Neural cell (in vitro differentiated cells): ENCODE data around the gene CHTF18. TPM values are rescaled to one million over a fixed set of nuclear protein-coding genes. Genes with fewer than 3 reads are reported as not detected.

Source experiments
- H2AFZ ChIP-seq: fragments of 200-600, 300-800 bp; sonication (generic), shearing (Covaris generic); 2 replicates; pipeline ENCODE4 v1.6.0; 2014; ENCODE audit warnings: low read depth, mild to moderate bottlenecking, antibody characterized with exemption, low read length, moderate library complexity
- H3F3A ChIP-seq: fragments of 200-600 bp; shearing (Covaris generic); 2 replicates; pipeline ENCODE4 v1.6.1; 2016; ENCODE audit warnings: mild to moderate bottlenecking, moderate library complexity, mixed read lengths, antibody characterized with exemption, low read length; ENCODE audit not compliant: insufficient read depth, poor library complexity, severe bottlenecking
- H3K27ac ChIP-seq: fragments of 200-600, 300-800 bp; sonication (generic), shearing (Covaris generic); 2 replicates; pipeline ENCODE4 v1.5.1; 2014; ENCODE audit warnings: mild to moderate bottlenecking, low read length, moderate library complexity
- H3K27me3 ChIP-seq: fragments of 300-800, 200-600 bp; sonication (generic), shearing (Covaris generic); 2 replicates; pipeline ENCODE4 v1.6.0; 2014; ENCODE audit warnings: mild to moderate bottlenecking, low read depth, low read length, moderate library complexity; ENCODE audit not compliant: insufficient read depth
- H3K36me3 ChIP-seq: fragments of 300-800, 200-600 bp; sonication (generic), shearing (Covaris generic); 2 replicates; pipeline ENCODE4 v1.5.1; 2014; ENCODE audit warnings: mild to moderate bottlenecking, antibody characterized with exemption, low read length, moderate library complexity; ENCODE audit not compliant: insufficient read depth
- H3K4me2 ChIP-seq: fragments of 300-800, 200-600 bp; sonication (generic), shearing (Covaris generic); 2 replicates; pipeline ENCODE4 v1.6.0; 2014; ENCODE audit warnings: mild to moderate bottlenecking, low read length
- H3K4me3 ChIP-seq: fragments of 300-800, 200-600 bp; sonication (generic), shearing (Covaris generic); 2 replicates; pipeline ENCODE4 v1.5.1; 2014; ENCODE audit warnings: mild to moderate bottlenecking, low read length, moderate library complexity
- H3K79me2 ChIP-seq: fragments of 200-600 bp; shearing (Covaris generic); replicated peaks from 2 replicates; pipeline ENCODE4 v1.6.0; 2014; ENCODE audit warnings: mild to moderate bottlenecking, low read length, moderate library complexity; ENCODE audit not compliant: insufficient read depth
- H3K9ac ChIP-seq: fragments of 300-800, 200-600 bp; sonication (generic), shearing (Covaris generic); 2 replicates; pipeline ENCODE4 v1.6.1; 2016; ENCODE audit warnings: mild to moderate bottlenecking, low read length, mixed read lengths
- H3K9me2 ChIP-seq: fragments of 200-600 bp; shearing (Covaris generic); 2 replicates; pipeline ENCODE4 v1.6.1; 2016; ENCODE audit warnings: mild to moderate bottlenecking, low read length, mixed read lengths; ENCODE audit not compliant: insufficient read depth
- H3K9me3 ChIP-seq: fragments of 200-600, 300-800 bp; sonication (generic), shearing (Covaris generic); 2 replicates; pipeline ENCODE4 v1.6.1; 2016; ENCODE audit warnings: mild to moderate bottlenecking, mixed run types, low read length, moderate library complexity, mixed read lengths
- H4K20me1 ChIP-seq: fragments of 200-600 bp; shearing (Covaris generic); 2 replicates; pipeline ENCODE4 v1.6.1; 2016; ENCODE audit warnings: mild to moderate bottlenecking, mixed run types; ENCODE audit not compliant: insufficient read depth
- EP300 ChIP-seq: fragments of 450-650 bp; conservative IDR thresholded peaks from 2 replicates; pipeline ENCODE4 v1.6.1; 2014; ENCODE audit warnings: antibody characterized with exemption, mild to moderate bottlenecking, moderate library complexity; ENCODE audit not compliant: poor library complexity, severe bottlenecking
- EZH2 ChIP-seq: fragments of 200-600, 300-800 bp; shearing (Covaris generic), sonication (generic); IDR thresholded peaks from 2 replicates; pipeline ENCODE4 v1.6.1; 2014; ENCODE audit warnings: antibody characterized with exemption, low read length, borderline replicate concordance, mild to moderate bottlenecking; ENCODE audit not compliant: insufficient read depth, poor library complexity, severe bottlenecking
- MXI1 ChIP-seq: fragments of 450-650 bp; conservative IDR thresholded peaks from 2 replicates; pipeline ENCODE4 v1.6.1; 2014; ENCODE audit warnings: antibody characterized with exemption, mild to moderate bottlenecking; ENCODE audit not compliant: poor library complexity, severe bottlenecking
- POLR2AphosphoS5 ChIP-seq: IDR thresholded peaks from 2 replicates; pipeline ENCODE4 v1.6.1; 2012
- RAD21 ChIP-seq: fragments of 450-650 bp; conservative IDR thresholded peaks from 2 replicates; pipeline ENCODE4 v1.6.1; 2014; ENCODE audit warnings: antibody characterized with exemption, mild to moderate bottlenecking, moderate library complexity
- SMC3 ChIP-seq: fragments of 450-650 bp; conservative IDR thresholded peaks from 2 replicates; pipeline ENCODE4 v1.6.1; 2014; ENCODE audit warnings: antibody characterized with exemption, mild to moderate bottlenecking, moderate library complexity; ENCODE audit not compliant: poor library complexity
- TAF1 ChIP-seq: IDR thresholded peaks from 2 replicates; pipeline ENCODE4 v1.6.1; 2012; ENCODE audit warnings: low read depth
- polyA plus RNA-seq: library from polyadenylated mRNA; depleted of rRNA; stranded (reverse); fragments of >200 nt; gene quantifications from 2 replicates; pipeline ENCODE4 v1.2.3, GENCODE V29; 2014
- TF ChIP-seq, protein P1 (sequence below): fragments of 450-650 bp; IDR thresholded peaks from 2 replicates; pipeline ENCODE4 v1.5.1; 2014; ENCODE audit warnings: antibody characterized with exemption, mild to moderate bottlenecking, moderate library complexity; ENCODE audit not compliant: poor library complexity, severe bottlenecking
- TF ChIP-seq, protein P2 (sequence below): IDR thresholded peaks from 2 replicates; pipeline ENCODE4 v1.6.1; 2012; ENCODE audit warnings: borderline replicate concordance

The CHTF18 gene
- polyA plus RNA-seq, 1 donor from 2014 or later: 31.2 TPM

DNA sequence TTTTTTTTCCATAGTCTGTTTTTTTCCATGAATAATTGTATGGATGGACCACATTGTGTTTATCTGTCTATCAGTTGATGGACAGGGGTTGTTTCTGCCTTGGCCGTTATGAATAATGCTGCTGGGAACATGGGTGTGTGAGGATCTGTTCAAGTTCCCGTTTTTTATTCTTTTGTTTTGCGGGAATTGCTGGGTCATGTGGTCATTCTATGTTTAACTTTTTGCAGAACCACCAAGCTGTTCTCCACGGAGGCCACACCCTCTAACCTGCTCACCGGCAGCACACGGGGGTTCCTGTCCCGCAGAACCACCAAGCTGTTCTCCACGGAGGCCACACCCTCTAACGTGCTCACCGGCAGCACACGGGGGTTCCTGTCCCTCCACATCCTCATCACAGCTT, 33.8 kb upstream of the CHTF18 start:
- peaks cover 4% of the 10 kb centered on the region for H3K9me3 ChIP-seq
- H3K9me2 ChIP-seq: no peaks in the 10 kb centered on the region
- no peaks in the 10 kb centered on the region for H4K20me1 ChIP-seq
- H3K27me3 ChIP-seq: no peaks in the 10 kb centered on the region
- no peak overlapping the region for H3K27ac ChIP-seq
- no peak overlapping the region for H3K9ac ChIP-seq
- TF ChIP-seq, protein P1, sequence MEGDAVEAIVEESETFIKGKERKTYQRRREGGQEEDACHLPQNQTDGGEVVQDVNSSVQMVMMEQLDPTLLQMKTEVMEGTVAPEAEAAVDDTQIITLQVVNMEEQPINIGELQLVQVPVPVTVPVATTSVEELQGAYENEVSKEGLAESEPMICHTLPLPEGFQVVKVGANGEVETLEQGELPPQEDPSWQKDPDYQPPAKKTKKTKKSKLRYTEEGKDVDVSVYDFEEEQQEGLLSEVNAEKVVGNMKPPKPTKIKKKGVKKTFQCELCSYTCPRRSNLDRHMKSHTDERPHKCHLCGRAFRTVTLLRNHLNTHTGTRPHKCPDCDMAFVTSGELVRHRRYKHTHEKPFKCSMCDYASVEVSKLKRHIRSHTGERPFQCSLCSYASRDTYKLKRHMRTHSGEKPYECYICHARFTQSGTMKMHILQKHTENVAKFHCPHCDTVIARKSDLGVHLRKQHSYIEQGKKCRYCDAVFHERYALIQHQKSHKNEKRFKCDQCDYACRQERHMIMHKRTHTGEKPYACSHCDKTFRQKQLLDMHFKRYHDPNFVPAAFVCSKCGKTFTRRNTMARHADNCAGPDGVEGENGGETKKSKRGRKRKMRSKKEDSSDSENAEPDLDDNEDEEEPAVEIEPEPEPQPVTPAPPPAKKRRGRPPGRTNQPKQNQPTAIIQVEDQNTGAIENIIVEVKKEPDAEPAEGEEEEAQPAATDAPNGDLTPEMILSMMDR: no peak
- no peak for TF ChIP-seq TAF1
- TF ChIP-seq, protein P2, sequence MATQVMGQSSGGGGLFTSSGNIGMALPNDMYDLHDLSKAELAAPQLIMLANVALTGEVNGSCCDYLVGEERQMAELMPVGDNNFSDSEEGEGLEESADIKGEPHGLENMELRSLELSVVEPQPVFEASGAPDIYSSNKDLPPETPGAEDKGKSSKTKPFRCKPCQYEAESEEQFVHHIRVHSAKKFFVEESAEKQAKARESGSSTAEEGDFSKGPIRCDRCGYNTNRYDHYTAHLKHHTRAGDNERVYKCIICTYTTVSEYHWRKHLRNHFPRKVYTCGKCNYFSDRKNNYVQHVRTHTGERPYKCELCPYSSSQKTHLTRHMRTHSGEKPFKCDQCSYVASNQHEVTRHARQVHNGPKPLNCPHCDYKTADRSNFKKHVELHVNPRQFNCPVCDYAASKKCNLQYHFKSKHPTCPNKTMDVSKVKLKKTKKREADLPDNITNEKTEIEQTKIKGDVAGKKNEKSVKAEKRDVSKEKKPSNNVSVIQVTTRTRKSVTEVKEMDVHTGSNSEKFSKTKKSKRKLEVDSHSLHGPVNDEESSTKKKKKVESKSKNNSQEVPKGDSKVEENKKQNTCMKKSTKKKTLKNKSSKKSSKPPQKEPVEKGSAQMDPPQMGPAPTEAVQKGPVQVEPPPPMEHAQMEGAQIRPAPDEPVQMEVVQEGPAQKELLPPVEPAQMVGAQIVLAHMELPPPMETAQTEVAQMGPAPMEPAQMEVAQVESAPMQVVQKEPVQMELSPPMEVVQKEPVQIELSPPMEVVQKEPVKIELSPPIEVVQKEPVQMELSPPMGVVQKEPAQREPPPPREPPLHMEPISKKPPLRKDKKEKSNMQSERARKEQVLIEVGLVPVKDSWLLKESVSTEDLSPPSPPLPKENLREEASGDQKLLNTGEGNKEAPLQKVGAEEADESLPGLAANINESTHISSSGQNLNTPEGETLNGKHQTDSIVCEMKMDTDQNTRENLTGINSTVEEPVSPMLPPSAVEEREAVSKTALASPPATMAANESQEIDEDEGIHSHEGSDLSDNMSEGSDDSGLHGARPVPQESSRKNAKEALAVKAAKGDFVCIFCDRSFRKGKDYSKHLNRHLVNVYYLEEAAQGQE: no peak
- TF ChIP-seq POLR2AphosphoS5: no peak
- no peak for TF ChIP-seq EP300
- TF ChIP-seq MXI1: no peak
- no peak for TF ChIP-seq RAD21
- no peak for TF ChIP-seq SMC3
- no peak for TF ChIP-seq EZH2
- no peak overlapping the region for H3K4me3 ChIP-seq
- no peak overlapping the region for H2AFZ ChIP-seq
- no peak overlapping the region for H3K4me2 ChIP-seq
- no peaks in the 10 kb centered on the region for H3K36me3 ChIP-seq
- H3K79me2 ChIP-seq: no peaks in the 10 kb centered on the region
- no peaks in the 10 kb centered on the region for H3F3A ChIP-seq

DNA sequence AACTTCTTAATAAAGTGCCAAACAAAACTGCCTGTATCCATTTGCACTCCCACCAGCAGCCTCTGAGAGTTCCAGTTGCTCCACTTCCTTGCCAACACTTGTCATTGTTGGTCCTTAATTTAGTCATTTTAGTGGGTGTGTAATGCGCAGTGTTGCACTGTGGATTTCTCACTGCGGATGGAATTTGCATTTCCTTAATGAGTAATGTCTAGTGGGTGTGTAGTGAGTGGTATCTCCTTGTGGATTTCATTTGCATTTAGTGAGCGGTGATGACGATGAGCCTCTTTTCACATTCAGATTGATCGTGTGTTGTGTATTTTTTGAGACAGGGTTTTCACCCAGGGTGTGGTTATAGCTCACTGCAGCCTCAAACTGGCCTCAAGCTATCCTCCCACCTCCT, 32.0 kb upstream of the CHTF18 start:
- Histone ChIP-seq H3K4me2 (no peak overlapping the region), H3K4me3 (no peak overlapping the region), H3K79me2 (no peaks in the 10 kb centered on the region), H3K27me3 (no peaks in the 10 kb centered on the region), H3K27ac (no peak overlapping the region), H3F3A (no peaks in the 10 kb centered on the region), H3K36me3 (no peaks in the 10 kb centered on the region), H3K9ac (no peak overlapping the region), H2AFZ (no peak overlapping the region), H3K9me3 (peaks cover 4% of the 10 kb centered on the region), H3K9me2 (no peaks in the 10 kb centered on the region), H4K20me1 (no peaks in the 10 kb centered on the region)
- TF ChIP-seq, protein P1: no peak
- no peak for TF ChIP-seq POLR2AphosphoS5
- no peak for TF ChIP-seq SMC3
- TF ChIP-seq MXI1: no peak
- TF ChIP-seq TAF1: no peak
- TF ChIP-seq RAD21: no peak
- TF ChIP-seq, protein P2: no peak
- no peak for TF ChIP-seq EZH2
